ENCODE results near the gene GABARAP.
"Not testable (repeated sequence)": the region's sequence is repeated elsewhere in the genome, so short reads cannot be mapped to it uniquely, and the experiment has no call there.

GRCh38 chr17:7243838-7244237 lies 1.6 kb upstream of the GABARAP start:
- not testable (repeated sequence) for TF ChIP-seq FOS (IDR thresholded peaks at IDR 0.05; ENCODE audit: low read depth, low read length); CTCF (conservative IDR thresholded peaks at IDR 0.05; ENCODE audit: low read depth, low read length); POLR2A (IDR thresholded peaks at IDR 0.05; ENCODE audit: low read depth, low read length); USF2 (IDR thresholded peaks at IDR 0.05; ENCODE audit: low read depth, low read length); ELK1 (IDR thresholded peaks at IDR 0.05; ENCODE audit: borderline replicate concordance, low read depth, low read length)

Data from IMR-90 (cell line).